Endothelial cell of umbilical vein (primary cell): ENCODE measurements around the gene CD99L2. TPM values are rescaled to one million over a fixed set of nuclear protein-coding genes. Genes with fewer than 3 reads are reported as not detected.

Experiments
- BruUV-seq: library from RNA; stranded (reverse); fragments of 400-500 nt; replicated peaks from 2 replicates; lab custom pipeline; 2021; lab: Mats Ljungman, UMichigan
- CTCF ChIA-PET: fragments of 300-600, 350-600 bp; sonication (Branson Sonifier 250); formaldehyde crosslinking; loops from one replicate; lab custom pipeline; 2021; ENCODE audit warnings: antibody characterized with exemption, inconsistent platforms; lab: Charles Lee
- POLR2A ChIA-PET: fragments of 300-600, 350-600 bp; sonication (Branson Sonifier 250); formaldehyde crosslinking; loops from one replicate; lab custom pipeline; 2021; ENCODE audit warnings: antibody characterized with exemption, inconsistent platforms; lab: Charles Lee
- DNase-seq: peaks from one replicate; pipeline ENCODE4 v3.0.0-alpha.2; 2011; ENCODE audit warnings: low read depth, low spot score
- FAIRE-seq: peaks from 2 replicates; lab custom pipeline; 2011; peaks lifted over from hg19 to GRCh38; lab: Jason Lieb, UNC
- H2AFZ ChIP-seq: 2 replicates; pipeline ENCODE4 v1.6.0; 2012; ENCODE audit warnings: low read depth, low read length, control low read depth, inconsistent platforms
- H3K27ac ChIP-seq: 2 replicates; pipeline ENCODE4 v1.5.1; 2011; ENCODE audit warnings: low read depth, mild to moderate bottlenecking, control low read depth, low read length, moderate library complexity; ENCODE audit not compliant: insufficient read depth
- H3K27me3 ChIP-seq, 2 experiments: 2 replicates each; pipeline versions ENCODE4 v1.6.0 to v1.6.1; 2011; ENCODE audit warnings: low read length in 2 of 2, mixed read lengths in 1 of 2; ENCODE audit not compliant: control insufficient read depth in 2 of 2, insufficient read depth in 2 of 2
- H3K36me3 ChIP-seq, 2 experiments: 2 replicates in 1 of 2; 3 replicates in 1 of 2; pipeline ENCODE4 v1.5.1; 2011; ENCODE audit warnings: low read length in 2 of 2, mild to moderate bottlenecking in 1 of 2, moderate library complexity in 1 of 2; ENCODE audit not compliant: control insufficient read depth in 2 of 2, insufficient read depth in 2 of 2; ENCODE audit errors: extremely low read depth in 1 of 2
- H3K4me1 ChIP-seq: 3 replicates; pipeline ENCODE4 v1.5.1; 2011; ENCODE audit warnings: mild to moderate bottlenecking, low read length; ENCODE audit not compliant: control insufficient read depth, insufficient read depth; ENCODE audit errors: extremely low read depth
- H3K4me2 ChIP-seq: 2 replicates; pipeline ENCODE4 v1.6.1; 2011; ENCODE audit warnings: low read length, control low read depth, mixed read lengths; ENCODE audit not compliant: insufficient read depth
- H3K4me3 ChIP-seq, 3 experiments: fragments of 200-600 bp in 1 of 3; sonication (generic), shearing (Covaris generic) in 1 of 3; replicated peaks in 1 of 3; 2 replicates each; pipeline ENCODE4 v1.5.1; 2011 to 2016; ENCODE audit warnings: control low read depth in 3 of 3, low read length in 3 of 3, mild to moderate bottlenecking in 2 of 3, inconsistent platforms in 1 of 3, low read depth in 1 of 3, moderate library complexity in 1 of 3; ENCODE audit not compliant: insufficient read depth in 1 of 3
- H3K79me2 ChIP-seq: 2 replicates; pipeline ENCODE4 v1.6.0; 2012; ENCODE audit warnings: low read length, inconsistent platforms; ENCODE audit not compliant: control insufficient read depth, insufficient read depth
- H3K9ac ChIP-seq: replicated peaks from 2 replicates; pipeline ENCODE3; 2011; ENCODE audit warnings: low read length, control low read depth; ENCODE audit not compliant: insufficient read depth; ENCODE audit errors: extremely low read depth
- H3K9me1 ChIP-seq: replicated peaks from 3 replicates; pipeline ENCODE4 v1.6.0; 2011; ENCODE audit warnings: mild to moderate bottlenecking, low read length; ENCODE audit not compliant: control insufficient read depth, insufficient read depth; ENCODE audit errors: extremely low read depth
- H3K9me3 ChIP-seq: replicated peaks from 2 replicates; pipeline ENCODE4 v1.5.1; 2012; ENCODE audit warnings: low read length, inconsistent platforms; ENCODE audit not compliant: control insufficient read depth, insufficient read depth
- H4K20me1 ChIP-seq: replicated peaks from 2 replicates; pipeline ENCODE3; 2011; ENCODE audit warnings: mild to moderate bottlenecking, low read length; ENCODE audit not compliant: control insufficient read depth, insufficient read depth; ENCODE audit errors: extremely low read depth
- CTCF ChIP-seq, 2 donors: IDR thresholded peaks; 1 replicate in 1 of 2; 2 replicates in 1 of 2; pipeline ENCODE4 v1.5.1; 2011; ENCODE audit warnings: low read length in 2 of 2, mild to moderate bottlenecking in 2 of 2, moderate library complexity in 2 of 2, control low read depth in 1 of 2, inconsistent platforms in 1 of 2, low read depth in 1 of 2; ENCODE audit not compliant: insufficient read depth in 1 of 2; ENCODE audit errors: extremely low read depth in 1 of 2
- EZH2 ChIP-seq: IDR thresholded peaks from 2 replicates; pipeline ENCODE4 v1.6.1; 2012; ENCODE audit warnings: borderline replicate concordance, low read depth, mild to moderate bottlenecking, moderate library complexity, low read length, inconsistent platforms; ENCODE audit not compliant: severe bottlenecking
- FOS ChIP-seq: IDR thresholded peaks from 2 replicates; pipeline ENCODE4 v1.6.1; 2011; ENCODE audit warnings: mild to moderate bottlenecking, low read length, moderate library complexity, borderline replicate concordance; ENCODE audit not compliant: insufficient read depth
- GATA2 ChIP-seq: IDR thresholded peaks from 2 replicates; pipeline ENCODE4 v1.7.0; 2011; ENCODE audit warnings: low read depth, mild to moderate bottlenecking, moderate library complexity, mixed read lengths, low read length; ENCODE audit not compliant: insufficient read length, insufficient read depth
- JUN ChIP-seq: IDR thresholded peaks from 2 replicates; pipeline ENCODE4 v1.6.1; 2011; ENCODE audit warnings: borderline replicate concordance, low read depth; ENCODE audit not compliant: insufficient read length, insufficient read depth
- MAX ChIP-seq: IDR thresholded peaks from 2 replicates; pipeline ENCODE4 v1.6.1; 2011; ENCODE audit not compliant: insufficient read depth, insufficient read length
- MYC ChIP-seq: IDR thresholded peaks from one replicate; pipeline ENCODE4 v1.6.1; 2011; ENCODE audit warnings: mild to moderate bottlenecking, low read depth, low read length
- POLR2A ChIP-seq: IDR thresholded peaks from 2 replicates; pipeline ENCODE4 v1.6.1; 2012; ENCODE audit warnings: low read depth, mild to moderate bottlenecking, control low read depth, low read length
- POLR2AphosphoS5 ChIP-seq: IDR thresholded peaks from 2 replicates; pipeline ENCODE4 v1.6.1; 2012; ENCODE audit warnings: low read depth, mild to moderate bottlenecking, control low read depth, low read length, moderate library complexity; ENCODE audit not compliant: insufficient read depth
- dilution Hi-C: fragments of 300-500 bp; cut with MboI; formaldehyde crosslinking; loops from one replicate; pipeline ENCODE4 v1.15.0; 2019; ENCODE audit warnings: low sequenced_read_pairs; ENCODE audit not compliant: extremely low pct_ligation_motif_present
- intact Hi-C: fragments of 100-400 bp; cut with micrococcal nuclease; formaldehyde crosslinking; loops from one replicate; pipeline ENCODE4 v1.10.0; 2022
- polyA plus RNA-seq, 4 experiments: library from polyadenylated mRNA; depleted of rRNA in 3 of 4; stranded (reverse) in 3 of 4; unstranded in 1 of 4; fragments of >200 nt; gene quantifications; 2 replicates each; pipeline versions ENCODE4 v1.2.1 to v1.2.3, GENCODE V29; 2011 to 2012; ENCODE audit warnings: missing spikeins in 1 of 4
- total RNA-seq: library from RNA; stranded (reverse); gene quantifications from 2 replicates; pipeline ENCODE4 v1.2.3, GENCODE V29; 2021

The CD99L2 gene
- total and polyA plus RNA-seq, 2 donors (not counting 3 experiments of a cell fraction or from before 2014, with no cell fraction given) = 33.2 to 43.4 TPM

- intact Hi-C loops = no loop called here
Measured at GRCh38 chrX:150792949-150793527, 105.4 kb downstream of the CD99L2 start.

More at GRCh38 chrX:150792949-150793527, 105.4 kb downstream of the CD99L2 start:
- TF ChIP-seq FOS (no peak), MYC (no peak), EZH2 (no peak), CTCF (IDR thresholded peaks at IDR 0.05; ENCODE audit: extremely low read depth in 1 of 2, insufficient read depth in 1 of 2, low read depth in 1 of 2, low read length in 2 of 2) (no peak), JUN (no peak), POLR2AphosphoS5 (no peak), POLR2A (no peak), MAX (no peak), GATA2 (no peak)
- Histone ChIP-seq H3K4me2 (no peak overlapping the region), H3K4me1 (no peaks in the 10 kb centered on the region), H3K4me3 (no peak overlapping the region), H3K27me3 (no peaks in the 10 kb centered on the region), H2AFZ (no peak overlapping the region), H3K9me3 (no peaks in the 10 kb centered on the region), H3K79me2 (no peaks in the 10 kb centered on the region), H3K9me1 (no peaks in the 10 kb centered on the region), H3K9ac (no peak overlapping the region), H3K36me3 (no peaks in the 10 kb centered on the region), H4K20me1 (no peaks in the 10 kb centered on the region), H3K27ac (no peak overlapping the region)
- no TSS peak for BruUV-seq
- dilution Hi-C loops = no loop called here
- POLR2A ChIA-PET = no interaction called here
- no peak for FAIRE-seq
- DNase-seq = no peak
- CTCF ChIA-PET = no interaction called here
